Lower leg skin (tissue), 3 donors: ENCODE results near the gene PAN3.

Experiments
- POLR2A ChIP-seq, 2 donors: fragments of 450-650 bp; IDR thresholded peaks; one replicate each; pipeline ENCODE4 v1.6.1; 2016 to 2017; ENCODE audit warnings: antibody characterized with exemption in 2 of 2, mild to moderate bottlenecking in 1 of 2, moderate library complexity in 1 of 2
- TF ChIP-seq, protein P1 (sequence below), 3 donors: fragments of 450-650 bp; IDR thresholded peaks; one replicate each; pipeline ENCODE4 v1.5.1; 2016; ENCODE audit warnings: antibody characterized with exemption in 3 of 3, mild to moderate bottlenecking in 3 of 3, moderate library complexity in 2 of 3

DNA sequence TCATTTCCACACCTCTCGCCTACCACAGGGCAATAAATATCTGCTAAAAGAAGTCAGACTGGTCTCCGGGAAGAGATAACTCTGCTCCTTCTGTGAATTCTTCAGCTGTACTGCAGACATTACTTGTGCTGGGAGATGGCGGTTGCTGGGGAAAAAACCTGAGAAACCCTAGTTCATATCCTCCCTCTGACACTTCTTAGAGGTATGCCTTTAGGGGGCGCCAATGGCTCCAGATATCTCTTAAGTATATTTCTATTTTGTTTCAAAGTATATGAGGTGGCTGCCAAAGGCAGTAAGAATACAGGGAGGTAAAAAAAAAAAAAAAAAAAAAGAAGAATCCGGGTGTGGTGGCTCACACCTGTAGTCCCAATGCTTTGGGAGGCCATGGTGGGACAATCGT lies 175.2 kb downstream of the PAN3 start:
- no peak for TF ChIP-seq POLR2A (IDR thresholded peaks at IDR 0.05)
- TF ChIP-seq, protein P1, sequence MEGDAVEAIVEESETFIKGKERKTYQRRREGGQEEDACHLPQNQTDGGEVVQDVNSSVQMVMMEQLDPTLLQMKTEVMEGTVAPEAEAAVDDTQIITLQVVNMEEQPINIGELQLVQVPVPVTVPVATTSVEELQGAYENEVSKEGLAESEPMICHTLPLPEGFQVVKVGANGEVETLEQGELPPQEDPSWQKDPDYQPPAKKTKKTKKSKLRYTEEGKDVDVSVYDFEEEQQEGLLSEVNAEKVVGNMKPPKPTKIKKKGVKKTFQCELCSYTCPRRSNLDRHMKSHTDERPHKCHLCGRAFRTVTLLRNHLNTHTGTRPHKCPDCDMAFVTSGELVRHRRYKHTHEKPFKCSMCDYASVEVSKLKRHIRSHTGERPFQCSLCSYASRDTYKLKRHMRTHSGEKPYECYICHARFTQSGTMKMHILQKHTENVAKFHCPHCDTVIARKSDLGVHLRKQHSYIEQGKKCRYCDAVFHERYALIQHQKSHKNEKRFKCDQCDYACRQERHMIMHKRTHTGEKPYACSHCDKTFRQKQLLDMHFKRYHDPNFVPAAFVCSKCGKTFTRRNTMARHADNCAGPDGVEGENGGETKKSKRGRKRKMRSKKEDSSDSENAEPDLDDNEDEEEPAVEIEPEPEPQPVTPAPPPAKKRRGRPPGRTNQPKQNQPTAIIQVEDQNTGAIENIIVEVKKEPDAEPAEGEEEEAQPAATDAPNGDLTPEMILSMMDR (IDR thresholded peaks at IDR 0.05): no peak
